SJSA1 (cell line): ENCODE measurements around the gene CIDEC. TPM values are rescaled to one million over a fixed set of nuclear protein-coding genes. Genes with fewer than 3 reads are reported as not detected.
"Not testable (repeated sequence)": the region's sequence is repeated elsewhere in the genome, so short reads cannot be mapped to it uniquely, and the experiment has no call there.

ENCODE experiments used
- DNase-seq, 2 experiments: peaks; one replicate each; pipeline ENCODE4 v3.0.0-alpha.2; 2015 to 2020; ENCODE audit warnings: low spot score in 2 of 2, low read depth in 1 of 2
- H3K27ac ChIP-seq: fragments of 250-450 bp; sonication (Bioruptor Pico); 2 replicates; pipeline ENCODE4 v1.5.1; 2020; ENCODE audit warnings: mild to moderate bottlenecking, moderate library complexity
- H3K27me3 ChIP-seq: fragments of 250-450 bp; sonication (Bioruptor Pico); replicated peaks from 2 replicates; pipeline ENCODE4 v1.5.1; 2020; ENCODE audit warnings: mild to moderate bottlenecking, moderate library complexity
- H3K36me3 ChIP-seq: fragments of 250-450 bp; sonication (Bioruptor Pico); 2 replicates; pipeline ENCODE4 v1.5.1; 2020; ENCODE audit warnings: mild to moderate bottlenecking
- H3K4me1 ChIP-seq: fragments of 250-450 bp; sonication (Bioruptor Pico); replicated peaks from 2 replicates; pipeline ENCODE4 v1.6.1; 2021; ENCODE audit warnings: mild to moderate bottlenecking
- H3K4me3 ChIP-seq: fragments of 250-450 bp; sonication (Bioruptor Pico); 2 replicates; pipeline ENCODE4 v1.5.1; 2020; ENCODE audit warnings: mild to moderate bottlenecking
- H3K9me3 ChIP-seq: fragments of 250-450 bp; sonication (Bioruptor Pico); replicated peaks from 2 replicates; pipeline ENCODE4 v1.5.1; 2020; ENCODE audit warnings: mild to moderate bottlenecking
- total RNA-seq: library from RNA; depleted of rRNA; stranded (reverse); fragments of >200 nt; shearing (Covaris generic); gene quantifications from 2 replicates; pipeline ENCODE4 v1.2.3, GENCODE V29; 2014

CIDEC gene
- total RNA-seq, 1 experiment from 2014 or later = not detected

GRCh38 chr3:9896755-9897407 is 16.8 kb upstream of the CIDEC start:
- not testable (repeated sequence) for H3K4me1 ChIP-seq, H3K9me3 ChIP-seq, DNase-seq, H3K27ac ChIP-seq, H3K4me3 ChIP-seq, H3K27me3 ChIP-seq
- H3K36me3 ChIP-seq = peaks cover 38% of the 10 kb centered on the region

- H3K4me3 ChIP-seq, H3K27me3 ChIP-seq: not testable (repeated sequence)
Measured at GRCh38 chr3:9895715-9896114, 15.7 kb upstream of the CIDEC start.

GRCh38 chr3:9893739-9894138 is 13.7 kb upstream of the CIDEC start:
- DNase-seq = no peak
- H3K4me1 ChIP-seq = peaks cover 15% of the 10 kb centered on the region
- H3K27me3 ChIP-seq = no peaks in the 10 kb centered on the region
- H3K4me3 ChIP-seq = no peak overlapping the region
- H3K27ac ChIP-seq = no peak overlapping the region
- no peaks in the 10 kb centered on the region; the same call in 1 of the 2 replicates for H3K9me3 ChIP-seq
- peaks cover 42% of the 10 kb centered on the region for H3K36me3 ChIP-seq

More at GRCh38 chr3:9895715-9896114, 15.7 kb upstream of the CIDEC start:
- not testable (repeated sequence) for H3K9me3 ChIP-seq, H3K4me1 ChIP-seq, DNase-seq, H3K27ac ChIP-seq
- H3K36me3 ChIP-seq = peaks cover 39% of the 10 kb centered on the region

GRCh38 chr3:9891072-9891622 is 11.1 kb upstream of the CIDEC start:
- Histone ChIP-seq H3K36me3 (peaks cover 40% of the 10 kb centered on the region), H3K9me3 (no peaks in the 10 kb centered on the region; the same call in 1 of the 2 replicates), H3K27ac (peak overlapping the region; percentile 78), H3K27me3 (no peaks in the 10 kb centered on the region), H3K4me3 (peak overlapping the region; percentile 93), H3K4me1 (peaks cover 15% of the 10 kb centered on the region)
- DNase-seq = no peak

- Histone ChIP-seq H3K9me3 (no peaks in the 10 kb centered on the region), H3K4me3 (peak within 1 kb of the TSS; percentile 93), H3K27me3 (no peaks in the 10 kb centered on the region), H3K36me3 (peaks cover 35% of the 10 kb centered on the region), H3K27ac (peak within 1 kb of the TSS; percentile 78), H3K4me1 (peaks cover 15% of the 10 kb centered on the region)
- peak; percentile 82 to 88 for DNase-seq
Measured at GRCh38 chr3:9890249-9891071, 10.4 kb upstream of the CIDEC start, which contains the start of gene JAGN1. TSS of gene JAGN1 (plus strand) at chr3:9890610. CDS start at chr3:9890723, 113 bp downstream.

GRCh38 chr3:9889405-9889804 is 9.4 kb upstream of the CIDEC start:
- Histone ChIP-seq H3K9me3 (no peaks in the 10 kb centered on the region), H3K4me3 (no peak overlapping the region), H3K36me3 (peaks cover 28% of the 10 kb centered on the region)

GRCh38 chr3:9888540-9888939 is 8.5 kb upstream of the CIDEC start:
- H3K27me3 ChIP-seq = no peaks in the 10 kb centered on the region
- no peak for DNase-seq
- H3K27ac ChIP-seq = no peak overlapping the region
- no peak overlapping the region for H3K4me3 ChIP-seq
- H3K4me1 ChIP-seq = peaks cover 24% of the 10 kb centered on the region
- peaks cover 21% of the 10 kb centered on the region for H3K36me3 ChIP-seq
- H3K9me3 ChIP-seq = no peaks in the 10 kb centered on the region

More at GRCh38 chr3:9889405-9889804, 9.4 kb upstream of the CIDEC start:
- DNase-seq = no peak
- no peaks in the 10 kb centered on the region for H3K27me3 ChIP-seq
- no peak overlapping the region for H3K27ac ChIP-seq
- peaks cover 22% of the 10 kb centered on the region for H3K4me1 ChIP-seq

GRCh38 chr3:9887480-9887879 is 7.4 kb upstream of the CIDEC start:
- peaks cover 10% of the 10 kb centered on the region for H3K36me3 ChIP-seq
- no peak for DNase-seq
- no peak overlapping the region for H3K27ac ChIP-seq
- no peaks in the 10 kb centered on the region for H3K27me3 ChIP-seq
- no peaks in the 10 kb centered on the region for H3K9me3 ChIP-seq
- no peak overlapping the region for H3K4me3 ChIP-seq
- peaks cover 22% of the 10 kb centered on the region for H3K4me1 ChIP-seq

GRCh38 chr3:9886328-9886727 is 6.3 kb upstream of the CIDEC start:
- Histone ChIP-seq H3K4me3 (no peak overlapping the region), H3K27me3 (no peaks in the 10 kb centered on the region), H3K9me3 (no peaks in the 10 kb centered on the region), H3K27ac (no peak overlapping the region), H3K4me1 (peaks cover 22% of the 10 kb centered on the region), H3K36me3 (peaks cover 4% of the 10 kb centered on the region; the same call in 1 of the 2 replicates)
- no peak for DNase-seq

- Histone ChIP-seq H3K4me3 (no peak overlapping the region), H3K27ac (peak overlapping the region; percentile 80), H3K4me1 (peaks cover 16% of the 10 kb centered on the region), H3K36me3 (no peaks in the 10 kb centered on the region), H3K27me3 (no peaks in the 10 kb centered on the region), H3K9me3 (no peaks in the 10 kb centered on the region)
- peak; percentile 67 to 70 for DNase-seq
Measured at GRCh38 chr3:9884555-9885165, 4.6 kb upstream of the CIDEC start.

GRCh38 chr3:9883706-9884554 is 3.9 kb upstream of the CIDEC start:
- peaks cover 16% of the 10 kb centered on the region for H3K4me1 ChIP-seq
- peak overlapping the region; percentile 80 for H3K27ac ChIP-seq
- H3K36me3 ChIP-seq = no peaks in the 10 kb centered on the region
- H3K9me3 ChIP-seq = no peaks in the 10 kb centered on the region
- no peaks in the 10 kb centered on the region for H3K27me3 ChIP-seq
- DNase-seq = no peak
- no peak overlapping the region for H3K4me3 ChIP-seq

GRCh38 chr3:9881441-9881840 is 1.4 kb upstream of the CIDEC start:
- Histone ChIP-seq H3K4me1 (peaks cover 16% of the 10 kb centered on the region), H3K9me3 (no peaks in the 10 kb centered on the region), H3K4me3 (no peak overlapping the region), H3K27ac (no peak overlapping the region), H3K36me3 (no peaks in the 10 kb centered on the region), H3K27me3 (no peaks in the 10 kb centered on the region)
- no peak for DNase-seq

GRCh38 chr3:9878700-9879099 is 1.4 kb downstream of the CIDEC start:
- H3K4me1 ChIP-seq = peaks cover 2% of the 10 kb centered on the region
- no peaks in the 10 kb centered on the region for H3K27me3 ChIP-seq
- H3K4me3 ChIP-seq = no peak overlapping the region
- no peaks in the 10 kb centered on the region for H3K36me3 ChIP-seq
- DNase-seq = no peak
- H3K9me3 ChIP-seq = no peaks in the 10 kb centered on the region
- no peak overlapping the region for H3K27ac ChIP-seq
